H7 (cell line): Measurements from ENCODE around the gene SIN3B. TPM values are rescaled to one million over a fixed set of nuclear protein-coding genes. Genes with fewer than 3 reads are reported as not detected.

Experiments used
- DNase-seq: peaks from one replicate; pipeline ENCODE4 v3.0.0; 2012
- H3K27me3 ChIP-seq: 2 replicates; pipeline ENCODE4 v1.6.0; 2011; ENCODE audit warnings: mild to moderate bottlenecking, low read length; ENCODE audit not compliant: control insufficient read depth, insufficient read depth
- H3K36me3 ChIP-seq: replicated peaks from 2 replicates; pipeline ENCODE4 v1.5.1; 2011; ENCODE audit warnings: low read length; ENCODE audit not compliant: control insufficient read depth, insufficient read depth
- H3K4me3 ChIP-seq: 2 replicates; pipeline ENCODE4 v1.5.1; 2011; ENCODE audit warnings: low read depth, mild to moderate bottlenecking, control low read depth, low read length, moderate library complexity; ENCODE audit not compliant: insufficient read depth
- total RNA-seq: library from RNA; depleted of rRNA; stranded (reverse); fragments of >200 nt; shearing (Covaris generic); gene quantifications from 2 replicates; pipeline ENCODE4 v1.2.3, GENCODE V29; 2014

The SIN3B gene
- total RNA-seq, 1 experiment from 2014 or later: 47.3 TPM

DNA sequence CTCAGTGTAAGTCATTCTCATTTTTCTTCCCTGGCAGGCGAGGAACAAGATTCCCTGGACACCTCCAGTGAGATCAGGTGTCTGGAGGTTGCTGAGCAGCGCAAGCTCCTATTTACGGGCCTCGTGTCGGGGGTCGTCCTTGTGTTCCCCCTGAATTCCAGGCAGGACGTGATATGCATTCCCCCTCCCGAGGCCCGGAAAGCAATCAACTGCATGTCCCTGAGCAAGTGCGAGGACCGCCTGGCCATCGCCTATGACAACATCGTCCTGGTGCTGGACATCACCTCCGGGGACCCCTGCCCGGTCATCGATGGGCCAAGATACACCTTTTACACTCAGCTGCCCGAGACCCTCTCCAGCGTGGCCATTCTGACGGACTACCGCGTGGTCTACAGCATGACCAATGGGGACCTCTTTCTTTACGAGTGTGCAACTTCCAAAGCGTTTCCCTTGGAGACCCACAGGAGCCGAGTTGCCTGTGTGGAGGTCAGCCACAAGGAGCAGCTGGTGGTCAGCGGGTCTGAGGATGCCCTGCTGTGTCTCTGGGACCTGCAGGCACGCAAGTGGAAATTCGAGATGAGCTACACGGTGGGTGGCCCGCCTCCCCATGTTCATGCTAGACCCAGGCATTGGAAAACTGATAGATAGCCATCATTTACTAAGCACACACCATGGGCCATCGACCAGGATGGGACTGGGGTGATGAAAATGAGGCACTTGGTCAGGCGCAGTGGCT, 21.5 kb upstream of the SIN3B start:
- no peak for DNase-seq
- Histone ChIP-seq H3K27me3 (no peaks in the 10 kb centered on the region), H3K36me3 (no peaks in the 10 kb centered on the region), H3K4me3 (no peak overlapping the region)

DNA sequence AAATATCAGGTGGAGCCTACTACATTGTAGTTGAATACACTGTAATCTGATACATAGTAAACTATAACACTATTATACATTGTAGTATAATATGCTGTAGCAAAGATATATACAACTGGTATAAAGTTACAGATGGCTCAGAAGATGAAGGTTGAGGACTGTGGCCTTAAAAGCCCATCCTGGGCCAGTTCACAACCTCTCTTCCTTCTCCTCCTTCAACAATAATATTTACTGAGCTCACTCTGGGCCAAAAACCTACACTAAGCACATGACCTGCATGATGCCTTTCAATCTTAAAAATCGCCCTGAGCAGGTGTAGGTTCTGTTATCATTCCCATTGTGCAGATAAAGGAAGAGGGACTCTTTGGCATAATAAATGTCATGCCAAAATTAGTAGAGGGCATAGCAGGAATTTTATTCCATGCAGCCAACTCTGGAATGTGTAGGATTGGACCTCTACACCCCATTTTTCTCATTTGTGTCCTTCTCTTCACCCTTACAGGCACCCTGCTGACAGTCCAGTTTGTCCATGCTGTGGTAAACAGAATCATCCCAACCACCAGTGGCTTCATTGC, 14.6 kb upstream of the SIN3B start:
- no peak for DNase-seq
- Histone ChIP-seq H3K4me3 (no peak overlapping the region), H3K36me3 (no peaks in the 10 kb centered on the region), H3K27me3 (no peaks in the 10 kb centered on the region)

DNA sequence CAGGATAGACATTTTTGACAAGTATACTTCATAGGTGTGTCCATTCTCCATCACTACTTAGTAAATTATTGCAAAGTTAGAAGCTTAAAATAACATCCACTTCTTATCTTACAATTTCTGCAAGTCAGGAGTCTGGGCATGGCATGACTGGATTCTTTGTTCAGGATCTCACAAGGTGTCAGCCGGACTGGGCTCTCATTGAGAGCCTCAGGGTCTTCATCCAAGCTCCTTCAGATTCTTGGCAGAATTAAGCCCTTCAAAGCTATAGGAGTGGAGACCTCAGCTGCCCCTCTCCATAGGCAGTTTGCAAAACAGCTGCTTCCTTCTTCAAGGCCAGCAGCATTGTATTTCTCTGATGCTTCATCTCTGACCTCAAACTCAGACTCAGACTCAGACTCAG, 9.1 kb upstream of the SIN3B start:
- H3K36me3 ChIP-seq: no peaks in the 10 kb centered on the region
- no peaks in the 10 kb centered on the region for H3K27me3 ChIP-seq
- no peak for DNase-seq
- no peak overlapping the region for H3K4me3 ChIP-seq

DNA sequence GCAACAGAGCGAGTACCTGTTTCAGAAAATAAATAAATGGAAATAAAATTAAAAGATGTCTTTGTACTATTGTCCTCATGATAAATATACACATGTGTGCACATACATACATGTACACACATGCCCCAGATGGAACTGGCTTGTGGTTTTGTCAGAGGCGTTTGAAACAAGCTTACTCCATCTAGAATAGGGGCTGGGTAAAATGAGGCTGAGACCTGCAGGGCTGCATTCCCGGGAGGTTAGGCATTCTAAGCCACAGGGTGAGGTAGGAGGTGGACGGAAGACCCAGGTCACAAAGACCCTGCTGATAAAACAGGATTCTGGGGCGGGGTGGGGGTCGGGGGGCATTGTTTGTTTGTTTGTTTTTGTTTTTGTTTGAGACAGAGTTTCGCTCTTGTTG, 8.1 kb upstream of the SIN3B start:
- Histone ChIP-seq H3K27me3 (no peaks in the 10 kb centered on the region), H3K4me3 (no peak overlapping the region), H3K36me3 (no peaks in the 10 kb centered on the region)
- DNase-seq: no peak

DNA sequence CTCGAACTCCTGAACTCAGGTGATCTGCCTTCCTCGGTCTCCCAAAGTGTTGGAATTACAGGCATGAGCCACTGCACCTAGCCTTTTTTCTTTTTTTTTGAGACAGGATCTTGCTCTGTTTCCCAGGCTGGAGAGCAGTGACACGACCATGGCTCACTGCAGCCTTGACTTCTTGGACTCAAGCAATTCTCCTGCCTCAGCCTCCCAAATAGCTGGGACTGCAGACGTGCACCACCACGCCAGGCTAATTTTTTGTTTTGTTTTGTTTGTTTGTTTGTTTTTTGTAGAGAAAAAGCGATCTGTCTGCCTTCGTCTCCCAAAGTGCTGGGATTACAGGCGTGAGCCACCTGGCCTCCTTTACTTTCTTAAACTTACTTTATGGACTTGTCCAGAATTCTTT, 6.5 kb upstream of the SIN3B start:
- DNase-seq: no peak
- Histone ChIP-seq H3K4me3 (no peak overlapping the region), H3K27me3 (no peaks in the 10 kb centered on the region; the same call in 1 of the 2 replicates), H3K36me3 (no peaks in the 10 kb centered on the region)

DNA sequence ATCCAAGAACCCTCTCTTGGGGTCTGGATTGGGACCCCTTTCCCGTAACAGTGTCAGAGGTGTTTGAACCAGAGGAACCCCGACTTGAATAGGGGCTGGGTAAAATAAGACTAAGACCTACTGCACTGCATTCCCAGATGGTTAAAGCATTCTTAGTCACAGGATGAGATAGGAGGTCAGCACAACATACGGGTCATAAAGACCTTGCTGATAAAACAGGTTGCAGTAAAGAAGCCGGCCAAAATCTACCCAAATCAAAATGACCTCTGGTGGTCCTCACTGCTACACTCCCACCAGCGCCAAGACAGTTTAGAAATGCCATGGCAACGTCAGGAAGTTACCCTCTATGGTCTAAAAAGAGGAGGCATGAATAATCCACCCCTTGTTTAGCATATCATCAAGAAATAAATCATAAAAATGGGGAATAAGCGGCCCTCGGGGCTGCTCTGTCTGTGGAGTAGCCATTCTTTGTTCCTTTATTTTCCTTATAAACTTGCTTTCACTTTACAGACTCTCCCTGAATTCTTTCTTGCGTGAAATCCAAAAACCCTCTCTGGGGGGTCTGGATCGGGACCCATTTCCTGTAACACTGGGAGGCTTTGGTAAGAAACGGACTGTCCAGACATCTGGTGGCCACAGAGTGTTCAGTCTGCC, 4.4 kb upstream of the SIN3B start:
- H3K36me3 ChIP-seq: no peaks in the 10 kb centered on the region
- no peak for DNase-seq
- H3K27me3 ChIP-seq: no peaks in the 10 kb centered on the region; the same call in 1 of the 2 replicates
- H3K4me3 ChIP-seq: peak overlapping the region; percentile 26

DNA sequence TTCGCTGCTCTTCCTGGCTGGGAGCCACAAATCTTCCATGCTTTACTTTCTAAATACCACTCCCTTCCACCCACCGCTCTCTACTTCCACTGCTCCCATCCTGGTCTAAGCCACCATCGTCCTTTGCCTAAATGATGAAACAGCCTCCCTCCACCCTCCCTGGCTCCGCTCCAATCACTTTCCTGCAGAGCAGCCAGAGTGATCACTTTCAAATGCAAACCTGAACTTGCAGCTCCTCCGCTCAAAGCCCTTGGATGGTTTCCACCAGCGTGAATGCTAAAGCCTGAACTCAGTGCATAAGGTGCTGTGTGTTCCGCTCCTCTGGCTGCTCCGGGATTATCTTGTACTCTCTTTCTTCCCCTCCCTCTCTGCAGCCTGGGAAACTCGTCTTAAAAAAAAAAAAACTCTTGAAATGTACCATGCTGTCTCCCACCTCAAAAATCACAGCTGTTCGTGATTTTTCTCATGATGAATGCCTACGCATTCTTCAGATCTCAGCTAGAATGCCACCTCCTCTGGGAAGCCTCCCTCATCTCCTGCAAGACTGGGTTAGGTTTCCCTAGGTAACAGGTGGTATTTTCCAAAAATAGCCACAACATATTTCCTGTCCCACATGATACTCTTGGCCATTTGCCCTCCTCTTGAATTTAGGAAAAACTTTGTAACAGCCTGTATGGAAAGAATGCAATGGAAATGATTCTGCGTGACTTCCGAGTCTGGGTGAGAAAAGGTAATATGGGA, 3.7 kb upstream of the SIN3B start:
- Histone ChIP-seq H3K36me3 (peaks cover 2% of the 10 kb centered on the region), H3K4me3 (peak overlapping the region; percentile 26), H3K27me3 (no peaks in the 10 kb centered on the region; the same call in 1 of the 2 replicates)
- peak; percentile 80 for DNase-seq

DNA sequence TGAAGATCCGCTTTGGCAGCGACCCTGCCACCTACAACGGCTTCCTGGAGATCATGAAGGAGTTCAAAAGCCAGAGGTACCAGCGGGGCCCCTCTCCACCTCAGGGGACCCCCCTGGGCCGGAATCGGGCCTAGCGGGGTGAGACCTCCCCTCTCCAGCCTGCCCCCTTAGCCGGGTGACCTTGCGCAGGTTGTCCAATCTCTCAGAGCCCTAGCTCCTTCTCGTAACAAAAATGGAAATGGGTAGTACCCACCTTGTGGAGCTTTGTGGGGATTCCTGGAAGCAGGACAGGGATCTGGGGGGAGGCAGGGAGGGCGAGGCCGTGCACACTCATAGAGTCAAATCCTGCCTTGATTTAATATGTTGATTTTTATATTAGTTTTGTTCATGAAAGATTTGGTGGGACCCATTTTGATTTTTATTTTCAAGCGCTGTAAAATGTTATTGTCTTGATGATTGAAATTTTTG, 658 bp downstream of the SIN3B start:
- peak overlapping the region; percentile 76 for H3K4me3 ChIP-seq
- no peaks in the 10 kb centered on the region; the same call in 1 of the 2 replicates for H3K27me3 ChIP-seq
- peaks cover 24% of the 10 kb centered on the region for H3K36me3 ChIP-seq
- DNase-seq: no peak

DNA sequence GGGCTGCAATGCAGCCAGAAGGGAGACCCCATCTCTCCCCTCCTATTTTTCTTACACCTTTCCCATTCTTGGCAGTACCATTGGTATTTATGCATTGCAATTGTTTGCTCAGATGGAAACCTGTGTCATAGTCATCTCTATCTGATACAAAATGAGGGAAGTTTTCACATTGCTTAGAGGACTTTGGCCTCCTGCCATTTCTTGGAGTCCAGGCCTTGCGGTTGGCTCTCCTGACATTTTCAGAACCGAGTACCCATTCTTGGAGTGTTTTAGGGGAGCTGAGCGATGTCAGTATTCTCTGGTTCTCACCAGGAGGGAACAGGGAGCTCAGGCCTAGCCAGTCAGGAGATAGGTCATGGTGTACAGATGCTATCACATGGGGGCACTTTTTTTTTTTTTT, 1.5 kb downstream of the SIN3B start:
- H3K27me3 ChIP-seq: no peaks in the 10 kb centered on the region; the same call in 1 of the 2 replicates
- no peak for DNase-seq
- H3K36me3 ChIP-seq: peaks cover 24% of the 10 kb centered on the region
- no peak overlapping the region for H3K4me3 ChIP-seq

DNA sequence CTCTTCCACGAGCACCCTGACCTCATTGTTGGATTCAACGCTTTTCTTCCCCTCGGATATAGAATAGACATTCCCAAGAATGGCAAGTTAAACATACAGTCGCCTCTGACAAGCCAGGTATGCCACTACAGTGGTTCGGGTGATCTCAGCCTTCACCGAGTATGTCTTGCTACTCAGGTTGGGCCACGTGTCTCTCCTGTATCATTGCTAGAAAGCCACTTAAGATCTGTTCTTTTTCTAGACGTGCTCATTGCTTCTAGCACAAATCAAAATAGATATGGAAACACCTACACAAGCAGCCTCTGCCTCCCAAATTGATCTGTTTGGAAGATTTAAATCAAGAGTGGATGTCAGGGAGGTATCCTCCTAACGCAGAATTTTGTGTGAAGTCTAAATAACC, 2.3 kb downstream of the SIN3B start:
- DNase-seq: no peak
- H3K36me3 ChIP-seq: peaks cover 26% of the 10 kb centered on the region

DNA sequence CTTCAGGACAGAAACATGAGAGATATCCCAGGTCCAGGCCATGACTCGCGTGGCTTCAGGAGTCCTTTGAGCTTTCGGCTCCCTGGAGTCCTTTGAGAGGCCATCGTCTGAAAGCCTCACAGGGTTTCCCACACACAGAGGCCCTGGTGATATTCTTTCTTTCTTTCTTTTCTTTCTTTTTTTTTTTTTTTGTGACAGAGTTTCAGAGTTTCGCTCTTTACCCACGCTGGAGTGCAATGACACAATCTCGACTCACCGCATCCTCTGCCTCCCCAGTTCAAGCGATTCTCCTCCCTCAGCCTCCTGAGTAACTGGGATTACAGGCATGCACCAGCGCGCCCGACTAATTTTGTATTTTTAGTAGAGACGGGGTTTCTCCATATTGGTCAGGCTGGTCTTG, 5.5 kb downstream of the SIN3B start:
- no peak for DNase-seq
- Histone ChIP-seq H3K4me3 (no peak overlapping the region), H3K27me3 (no peaks in the 10 kb centered on the region), H3K36me3 (peaks cover 38% of the 10 kb centered on the region)

More for the DNA sequence above, 2.3 kb downstream of the SIN3B start:
- Histone ChIP-seq H3K4me3 (no peak overlapping the region), H3K27me3 (no peaks in the 10 kb centered on the region)

DNA sequence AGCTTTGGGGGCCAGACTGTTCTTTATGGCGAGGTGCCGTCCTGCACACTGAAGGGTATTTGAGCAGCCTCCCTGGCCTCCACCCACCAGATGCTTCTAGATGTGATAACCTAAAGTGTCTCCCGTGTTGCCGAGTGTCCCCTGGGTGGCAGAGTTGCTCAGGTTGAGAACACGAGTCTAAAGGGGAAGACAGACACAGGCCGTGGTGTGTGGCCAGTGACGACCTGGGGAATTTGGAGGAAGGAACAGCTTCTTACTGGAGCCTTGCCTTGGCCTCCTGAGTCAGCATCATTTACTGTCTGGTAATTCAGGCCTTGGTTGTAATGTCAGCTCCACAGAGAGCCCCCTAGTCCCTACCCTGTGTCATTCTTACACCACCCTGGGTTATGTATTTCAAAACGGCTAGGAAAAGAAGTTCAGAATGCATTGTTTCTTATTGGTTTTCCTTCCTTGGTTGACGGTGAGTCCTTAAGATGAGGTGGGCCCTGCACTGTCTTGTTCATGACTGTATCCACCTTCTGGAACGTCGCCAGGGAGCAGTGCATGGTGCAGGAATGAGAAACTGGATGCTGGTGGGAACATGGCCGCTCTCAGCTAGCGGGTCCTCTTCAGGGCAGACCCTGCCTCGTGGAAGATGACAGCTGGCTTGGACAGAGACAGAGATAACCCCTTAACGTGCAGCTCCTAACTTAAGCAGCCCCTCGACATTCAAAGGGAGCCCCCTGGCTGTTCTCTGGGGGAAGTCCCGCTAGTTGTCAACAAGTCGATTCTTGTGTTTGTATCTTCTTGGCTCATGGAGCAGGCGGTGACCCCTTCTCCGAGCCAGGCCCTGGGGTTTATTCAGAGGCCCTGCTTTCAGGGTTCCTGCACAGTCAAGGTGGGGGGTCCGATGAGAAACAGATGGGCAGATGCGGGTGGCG, 7.2 kb downstream of the SIN3B start:
- Histone ChIP-seq H3K36me3 (peaks cover 47% of the 10 kb centered on the region), H3K27me3 (no peaks in the 10 kb centered on the region)
- DNase-seq: peak; percentile 58

DNA sequence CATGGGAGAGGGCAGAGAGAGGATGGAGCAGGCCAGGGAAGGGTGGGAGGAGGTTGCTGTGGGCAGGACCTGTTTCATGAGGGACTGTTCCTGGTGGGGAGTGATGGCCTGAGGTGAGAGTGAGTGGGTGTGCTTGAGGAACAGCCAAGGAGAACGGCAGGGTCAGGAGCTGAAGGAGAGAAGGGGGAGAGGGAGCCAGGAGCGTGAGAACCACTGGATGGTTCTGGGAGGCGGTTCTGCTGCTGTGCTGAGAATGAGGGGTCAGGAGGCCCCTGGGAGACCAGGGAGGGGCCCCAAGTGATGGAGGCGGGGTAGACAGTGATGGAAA, 7.8 kb downstream of the SIN3B start:
- peaks cover 44% of the 10 kb centered on the region for H3K36me3 ChIP-seq

More for the DNA sequence above, 7.2 kb downstream of the SIN3B start:
- no peak overlapping the region for H3K4me3 ChIP-seq

More for the DNA sequence above, 7.8 kb downstream of the SIN3B start:
- DNase-seq: no peak
- no peak overlapping the region for H3K4me3 ChIP-seq
- no peaks in the 10 kb centered on the region for H3K27me3 ChIP-seq
